Activated T-cell treated with anti-CD3 and anti-CD28 coated beads, Interleukin-2, amount 50 U/mL, for 48 hours (primary cell): ENCODE results near the gene CIC.

Experiments
- DNase-seq, 2 experiments: peaks; one replicate each; pipeline ENCODE4 v3.0.0-alpha.2; 2020

CIC gene

GRCh38 chr19:42268704-42269477, at the start of gene CIC:
TSS of gene CIC (plus strand) at chr19:42269252. CDS start at chr19:42271784, 2,532 bp downstream.
- peak; percentile 99 for DNase-seq

- DNase-seq: peak; percentile 97 to 98
These were observed 49.0 kb upstream of the CIC start, which contains the start of gene ZNF526 for GRCh38 chr19:42219812-42220750. TSS of gene ZNF526 (plus strand) at chr19:42220312. CDS start at chr19:42224404, 4,092 bp downstream.

- DNase-seq: no peak
These were observed 48.3 kb upstream of the CIC start for GRCh38 chr19:42220751-42221097.

GRCh38 chr19:42224940-42225717, 43.9 kb upstream of the CIC start:
- no peak for DNase-seq

GRCh38 chr19:42225718-42226292, 43.2 kb upstream of the CIC start:
- DNase-seq: no peak

- DNase-seq: no peak
These were observed 42.2 kb upstream of the CIC start for GRCh38 chr19:42226886-42227285.

- DNase-seq: no peak
These were observed 40.4 kb upstream of the CIC start for GRCh38 chr19:42228641-42229040.

- no peak for DNase-seq
These were observed 39.7 kb upstream of the CIC start for GRCh38 chr19:42229301-42229854.

- DNase-seq: no peak
These were observed 39.1 kb upstream of the CIC start for GRCh38 chr19:42229855-42230351.

- DNase-seq: no peak
These were observed 38.5 kb upstream of the CIC start for GRCh38 chr19:42230571-42230970.

GRCh38 chr19:42232435-42232834, 36.6 kb upstream of the CIC start:
- no peak for DNase-seq

GRCh38 chr19:42233106-42233505, 35.9 kb upstream of the CIC start:
- no peak for DNase-seq

GRCh38 chr19:42233678-42234292, 35.3 kb upstream of the CIC start:
- no peak for DNase-seq

- no peak for DNase-seq
These were observed 34.7 kb upstream of the CIC start for GRCh38 chr19:42234364-42234763.

- DNase-seq: no peak
These were observed 33.9 kb upstream of the CIC start for GRCh38 chr19:42235181-42235580.

GRCh38 chr19:42239544-42240220, 29.4 kb upstream of the CIC start:
- no peak for DNase-seq

- no peak for DNase-seq
These were observed 27.8 kb upstream of the CIC start for GRCh38 chr19:42241279-42241678.

- DNase-seq: no peak
These were observed 27.0 kb upstream of the CIC start for GRCh38 chr19:42242069-42242511.

GRCh38 chr19:42242512-42243409, 26.3 kb upstream of the CIC start, which contains the start of gene GSK3A:
TSS of gene GSK3A (minus strand) at chr19:42242602. CDS start at chr19:42242465, 137 bp downstream.
- peak; percentile 96 to 97 for DNase-seq
